Measurements from ENCODE around the gene CERS6.

Gene CERS6

DNA sequence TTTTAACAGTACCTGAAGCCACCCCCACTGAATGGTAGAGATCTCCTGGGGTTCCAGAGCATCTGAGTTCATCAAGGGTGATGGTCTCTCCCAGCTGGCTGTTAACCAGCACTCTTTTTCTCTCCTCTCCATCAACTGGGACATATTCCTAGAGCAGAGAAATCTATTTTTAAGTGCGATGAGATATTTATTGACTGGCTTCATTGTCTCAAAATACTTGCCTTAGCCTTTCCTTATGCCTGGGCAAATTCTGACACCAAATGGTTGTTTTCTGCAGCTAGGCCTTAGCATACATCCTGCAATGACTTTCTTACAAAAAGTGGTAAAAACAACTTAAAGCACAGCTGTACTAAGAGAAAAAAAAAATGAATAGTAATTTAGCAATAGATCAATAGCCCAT, 365.9 kb downstream of the CERS6 start:
- no peak for DNase-seq

Measured in hypothalamus (tissue), 51 donors.